ENCODE results near the gene NTRK1. TPM values are rescaled to one million over a fixed set of nuclear protein-coding genes. Genes with fewer than 3 reads are reported as not detected.

Gene NTRK1
- total RNA-seq, 6 donors from 2014 or later, result 0.30 to 1.4 (median 1.2) TPM; not detected in 2

DNA sequence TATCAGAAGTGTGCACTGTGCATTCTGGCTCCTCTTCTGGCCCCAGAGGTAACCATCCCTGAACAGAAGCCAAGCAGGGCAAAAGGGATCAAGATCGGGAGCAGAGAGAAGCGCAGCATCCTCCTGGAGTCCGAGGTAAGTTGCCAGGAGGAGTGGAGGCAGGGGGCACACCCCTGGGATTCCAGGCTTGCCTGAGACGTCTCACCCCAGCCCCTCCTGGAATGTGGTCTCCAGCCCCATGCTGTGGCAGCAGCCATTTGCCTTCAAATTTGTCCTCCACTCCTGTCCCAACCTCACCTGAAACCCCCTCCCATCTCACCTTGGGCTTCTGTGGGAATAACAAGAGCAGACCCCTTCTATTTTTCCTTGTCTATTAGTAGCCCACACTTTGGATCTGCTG, 69.8 kb downstream of the NTRK1 start:
- WGBS, 2 donors, result 67 to 68% methylated on average over 4 of the region's 4 CpGs

More for the DNA sequence above, 69.8 kb downstream of the NTRK1 start:
- H3K4me3 ChIP-seq, result no peak overlapping the region
- ATAC-seq (ENCODE audit: low FRiP score in 2 of 2) (no peak), DNase-seq (no peak)
- no peak overlapping the region for H3K27ac ChIP-seq
- peaks cover 0 to 6% (median 2%) of the 10 kb centered on the region in 4 donors for H3K27me3 ChIP-seq
- H3K9me3 ChIP-seq, result no peaks in the 10 kb centered on the region
- TF ChIP-seq EP300 (IDR thresholded peaks at IDR 0.05) (no peak), POLR2AphosphoS5 (IDR thresholded peaks at IDR 0.05) (no peak), POLR2A (IDR thresholded peaks at IDR 0.05) (no peak), CTCF (IDR thresholded peaks at IDR 0.05) (no peak)
- peaks cover 0 to 6% (median 3%) of the 10 kb centered on the region in 4 donors for H3K36me3 ChIP-seq
- peaks cover 19 to 28% (median 24%) of the 10 kb centered on the region in 4 donors for H3K4me1 ChIP-seq

Other genes with a start within 250 kb of the NTRK1 start
- 1 to 10 TPM in 1 of 6 donors, under 1 TPM in 2, not detected in 3; 0.14 to 5.0 (median 0.37) TPM for gene HAPLN2, start 241.4 kb upstream of the NTRK1 start, total RNA-seq
- under 1 TPM in 2 of 6 donors, not detected in 4; 0.11 to 0.13 TPM for gene BCAN, start 218.7 kb upstream of the NTRK1 start, total RNA-seq
- gene NES, start 183.5 kb upstream of the NTRK1 start, total RNA-seq, result 10 to 100 TPM; 25.9 to 93.5 (median 34.3) TPM
- 1 to 10 TPM in 4 of 6 donors, under 1 TPM in 1, not detected in 1; 0.76 to 8.1 (median 3.9) TPM for gene CRABP2, start 155.3 kb upstream of the NTRK1 start, total RNA-seq
- gene METTL25B, start 132.4 kb upstream of the NTRK1 start, total RNA-seq, result 100 to 1,000 TPM in 1 of 6 donors, 10 to 100 TPM in 5; 23.4 to 131 (median 39.9) TPM
- gene ISG20L2, start 132.1 kb upstream of the NTRK1 start, total RNA-seq, result 10 to 100 TPM; 10.8 to 38.8 (median 22.9) TPM
- gene MRPL24, start 119.8 kb upstream of the NTRK1 start, total RNA-seq, result 10 to 100 TPM; 19.6 to 52.5 (median 40.8) TPM
- gene HDGF, start 109.2 kb upstream of the NTRK1 start, total RNA-seq, result 100 to 1,000 TPM; 129 to 231 (median 182) TPM
- 10 to 100 TPM; 36.5 to 52.4 (median 40.8) TPM for gene PRCC, start 93.3 kb upstream of the NTRK1 start, total RNA-seq
- gene SH2D2A, start 44.0 kb upstream of the NTRK1 start, total RNA-seq, result 1 to 10 TPM; 2.3 to 8.4 (median 5.0) TPM
- under 1 TPM in 2 of 6 donors, not detected in 4; 0.03 to 0.22 TPM for gene INSRR, start 1.7 kb upstream of the NTRK1 start, total RNA-seq
- 10 to 100 TPM in 4 of 6 donors, 1 to 10 TPM in 2; 8.4 to 33.5 (median 13.7) TPM for gene PEAR1, start 32.9 kb downstream of the NTRK1 start, total RNA-seq
- gene LRRC71, start 59.8 kb downstream of the NTRK1 start, total RNA-seq, result 10 to 100 TPM in 1 of 6 donors, 1 to 10 TPM in 4, under 1 TPM in 1; 0.49 to 13.9 (median 6.3) TPM
- 100 to 1,000 TPM in 1 of 6 donors, 10 to 100 TPM in 5; 39.2 to 170 (median 50.9) TPM for gene ARHGEF11, start 184.9 kb downstream of the NTRK1 start, total RNA-seq
- not detected for gene ETV3L, start 238.9 kb downstream of the NTRK1 start, total RNA-seq

Data from upper lobe of left lung (tissue), 6 donors.